WTC11 (cell line): Measurements from ENCODE around the gene DENND5A. TPM values are rescaled to one million over a fixed set of nuclear protein-coding genes. Genes with fewer than 3 reads are reported as not detected.

Source experiments
- ATAC-seq: fragments of 200-7000 bp; cut with Tn5 transposase; 2 replicates; pipeline ENCODE4 v1.10.0; 2021; ENCODE audit warnings: mild to moderate bottlenecking, moderate library complexity
- CTCF ChIA-PET: fragments of 300-600 bp; sonication (Branson Sonifier 250); formaldehyde crosslinking; loops from one replicate; lab custom pipeline; 2021; ENCODE audit warnings: antibody characterized with exemption; lab: Charles Lee
- POLR2A ChIA-PET: fragments of 350-600 bp; sonication (Branson Sonifier 250); formaldehyde crosslinking; loops from one replicate; lab custom pipeline; 2021; ENCODE audit warnings: antibody characterized with exemption; lab: Charles Lee
- DNase-seq: peaks from one replicate; pipeline ENCODE4 v3.0.0; 2021; ENCODE audit warnings: low spot score
- H3K27ac Mint-ChIP-seq: 2 replicates; pipeline ENCODE4 v1.8.0; 2021; ENCODE audit warnings: mixed read lengths
- H3K27me3 Mint-ChIP-seq: 2 replicates; pipeline ENCODE4 v1.8.0; 2021; ENCODE audit warnings: low read depth, mild to moderate bottlenecking, moderate library complexity, mixed read lengths
- H3K36me3 Mint-ChIP-seq: 2 replicates; pipeline ENCODE4 v1.8.0; 2021; ENCODE audit warnings: mixed read lengths
- H3K4me1 Mint-ChIP-seq: 2 replicates; pipeline ENCODE4 v1.8.0; 2022; ENCODE audit warnings: mixed read lengths
- H3K4me3 Mint-ChIP-seq: 2 replicates; pipeline ENCODE4 v1.8.0; 2021; ENCODE audit warnings: mild to moderate bottlenecking, moderate library complexity, mixed read lengths
- H3K9me3 Mint-ChIP-seq: 2 replicates; pipeline ENCODE4 v1.8.0; 2021; ENCODE audit warnings: mixed read lengths
- ATF2 ChIP-seq: sonication (generic); formaldehyde crosslinking; IDR thresholded peaks from 2 replicates; pipeline ENCODE4 v1.8.1; 2022; ENCODE audit warnings: low read depth, missing genetic modification reagents, borderline replicate concordance
- ATF3 ChIP-seq: sonication (generic); formaldehyde crosslinking; conservative IDR thresholded peaks from 2 replicates; pipeline ENCODE4 v1.8.1; 2022; ENCODE audit warnings: mild to moderate bottlenecking, missing genetic modification reagents
- ATF6 ChIP-seq: sonication (generic); formaldehyde crosslinking; IDR thresholded peaks from 2 replicates; pipeline ENCODE4 v1.8.1; 2023; ENCODE audit warnings: mild to moderate bottlenecking, missing genetic modification reagents
- CTCF ChIP-seq: fragments of 200-600 bp; IDR thresholded peaks from 2 replicates; pipeline ENCODE4 v1.8.0; 2022; ENCODE audit warnings: antibody characterized with exemption
- EMX1 ChIP-seq: fragments of 250-450 bp; sonication (Bioruptor Pico); IDR thresholded peaks from 2 replicates; pipeline ENCODE4 v1.8.0; 2021; ENCODE audit warnings: mild to moderate bottlenecking
- ETV6 ChIP-seq: sonication (generic); formaldehyde crosslinking; IDR thresholded peaks from 2 replicates; pipeline ENCODE4 v1.8.1; 2022; ENCODE audit warnings: mild to moderate bottlenecking, missing genetic modification reagents
- FOXK1 ChIP-seq: sonication (generic); formaldehyde crosslinking; IDR thresholded peaks from 2 replicates; pipeline ENCODE4 v1.8.0; 2022; ENCODE audit warnings: mild to moderate bottlenecking, moderate library complexity, missing genetic modification reagents
- PRDM15 ChIP-seq: sonication (generic); formaldehyde crosslinking; IDR thresholded peaks from 2 replicates; pipeline ENCODE4 v1.8.0; 2022; ENCODE audit warnings: missing genetic modification reagents
- STAT6 ChIP-seq: sonication (generic); formaldehyde crosslinking; conservative IDR thresholded peaks from 2 replicates; pipeline ENCODE4 v1.8.1; 2023; ENCODE audit warnings: mild to moderate bottlenecking, low read depth, missing genetic modification reagents, moderate library complexity
- TEAD1 ChIP-seq: sonication (generic); formaldehyde crosslinking; IDR thresholded peaks from 2 replicates; pipeline ENCODE4 v1.8.0; 2022; ENCODE audit warnings: mild to moderate bottlenecking, missing genetic modification reagents
- TP53 ChIP-seq: sonication (generic); formaldehyde crosslinking; IDR thresholded peaks from 2 replicates; pipeline ENCODE4 v1.8.1; 2023; ENCODE audit warnings: mild to moderate bottlenecking, missing genetic modification reagents
- USF1 ChIP-seq: sonication (generic); formaldehyde crosslinking; IDR thresholded peaks from 2 replicates; pipeline ENCODE4 v1.8.0; 2022; ENCODE audit warnings: mild to moderate bottlenecking, missing genetic modification reagents
- USF2 ChIP-seq: sonication (generic); formaldehyde crosslinking; IDR thresholded peaks from 2 replicates; pipeline ENCODE4 v1.8.1; 2023; ENCODE audit warnings: mild to moderate bottlenecking, missing genetic modification reagents, moderate library complexity
- ZBTB21 ChIP-seq: sonication (generic); formaldehyde crosslinking; IDR thresholded peaks from 2 replicates; pipeline ENCODE4 v1.8.1; 2023; ENCODE audit warnings: mild to moderate bottlenecking, missing genetic modification reagents, borderline replicate concordance
- ZMAT4 ChIP-seq: fragments of 250-450 bp; sonication (Bioruptor Pico); IDR thresholded peaks from 2 replicates; pipeline ENCODE4 v1.9.0; 2021; ENCODE audit warnings: mild to moderate bottlenecking
- ZNF121 ChIP-seq: sonication (generic); formaldehyde crosslinking; IDR thresholded peaks from 2 replicates; pipeline ENCODE4 v1.8.0; 2023; ENCODE audit warnings: missing genetic modification reagents
- ZNF263 ChIP-seq: sonication (generic); formaldehyde crosslinking; IDR thresholded peaks from 2 replicates; pipeline ENCODE4 v1.8.1; 2022; ENCODE audit warnings: low read depth, mild to moderate bottlenecking, moderate library complexity, missing genetic modification reagents
- total RNA-seq: library from RNA; stranded (reverse); gene quantifications from 3 replicates; pipeline ENCODE4 v1.2.3, GENCODE V29; 2021

Gene DENND5A
- total RNA-seq, 1 experiment from 2014 or later: 69.3 TPM

- no peak for TF ChIP-seq FOXK1
- TF ChIP-seq STAT6: no peak
- TF ChIP-seq ATF2 (CRISPR knock-in tag): no peak
- TF ChIP-seq ZMAT4 (CRISPR knock-in tag): no peak
- TF ChIP-seq ATF6 (CRISPR knock-in tag): no peak
These were observed 160.6 kb downstream of the DENND5A start (continued) for GRCh38 chr11:9104580-9104979.

GRCh38 chr11:9103542-9104276 lies 161.4 kb downstream of the DENND5A start:
- Mint-ChIP-seq H3K27me3 (no peaks in the 10 kb centered on the region), H3K27ac (no peak overlapping the region), H3K4me3 (no peak overlapping the region), H3K36me3 (no peaks in the 10 kb centered on the region), H3K9me3 (no peaks in the 10 kb centered on the region), H3K4me1 (no peaks in the 10 kb centered on the region)
- ATAC-seq (no peak), DNase-seq (no peak)
- ChIA-PET CTCF (interaction anchor here (0.6 to 2.5 kb wide), 3 partner anchors 8 to 401 kb away, joined by 3 to 11 read pairs (median 3); no protein-coding TSS in a partner anchor), POLR2A (no interaction called here)
- TF ChIP-seq ZBTB21 (CRISPR knock-in tag): no peak
- no peak for TF ChIP-seq ATF3
- TF ChIP-seq PRDM15: no peak
- no peak for TF ChIP-seq ATF6 (CRISPR knock-in tag)
- TF ChIP-seq USF2: no peak
- no peak for TF ChIP-seq USF1 (CRISPR knock-in tag)
- no peak for TF ChIP-seq ETV6 (CRISPR knock-in tag)
- TF ChIP-seq TP53 (CRISPR knock-in tag): no peak
- TF ChIP-seq CTCF: no peak
- no peak for TF ChIP-seq TEAD1
- no peak for TF ChIP-seq ZNF263
- TF ChIP-seq EMX1 (CRISPR knock-in tag): no peak
- no peak for TF ChIP-seq ZNF121
